HL-60/S4 treated with retinoic acid at 250 ng/mL for 4 days and 3 days (cell line): ENCODE results near the gene RNF126.

Experiments used
- in situ Hi-C: fragments of 300-500 bp; cut with MboI; formaldehyde crosslinking; loops from 2 replicates; pipeline ENCODE4 v1.7.0; 2022; ENCODE audit warnings: low sequenced_read_pairs

RNF126 gene

DNA sequence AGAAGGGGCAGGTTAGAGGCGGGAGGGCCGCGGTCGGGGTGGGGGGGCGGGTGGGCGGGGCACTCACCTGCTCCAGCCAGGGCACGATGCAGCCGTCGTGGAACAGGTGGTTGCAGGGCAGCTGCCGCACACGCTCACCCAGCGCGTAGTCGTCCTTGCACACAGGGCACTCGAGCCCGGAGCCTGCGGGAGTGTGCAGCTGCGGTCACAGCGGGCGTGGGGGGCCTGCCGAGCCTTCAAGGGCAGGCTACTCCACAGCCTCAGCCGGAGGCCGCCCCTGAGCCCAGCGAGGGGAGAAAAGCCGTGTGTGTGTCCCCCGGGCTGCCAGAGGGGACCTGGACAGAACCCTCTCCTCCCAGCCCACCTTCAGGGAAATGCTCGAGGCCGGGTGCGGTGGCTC is 14.7 kb downstream of the RNF126 start:
- in situ Hi-C loops, result no loop called here

DNA sequence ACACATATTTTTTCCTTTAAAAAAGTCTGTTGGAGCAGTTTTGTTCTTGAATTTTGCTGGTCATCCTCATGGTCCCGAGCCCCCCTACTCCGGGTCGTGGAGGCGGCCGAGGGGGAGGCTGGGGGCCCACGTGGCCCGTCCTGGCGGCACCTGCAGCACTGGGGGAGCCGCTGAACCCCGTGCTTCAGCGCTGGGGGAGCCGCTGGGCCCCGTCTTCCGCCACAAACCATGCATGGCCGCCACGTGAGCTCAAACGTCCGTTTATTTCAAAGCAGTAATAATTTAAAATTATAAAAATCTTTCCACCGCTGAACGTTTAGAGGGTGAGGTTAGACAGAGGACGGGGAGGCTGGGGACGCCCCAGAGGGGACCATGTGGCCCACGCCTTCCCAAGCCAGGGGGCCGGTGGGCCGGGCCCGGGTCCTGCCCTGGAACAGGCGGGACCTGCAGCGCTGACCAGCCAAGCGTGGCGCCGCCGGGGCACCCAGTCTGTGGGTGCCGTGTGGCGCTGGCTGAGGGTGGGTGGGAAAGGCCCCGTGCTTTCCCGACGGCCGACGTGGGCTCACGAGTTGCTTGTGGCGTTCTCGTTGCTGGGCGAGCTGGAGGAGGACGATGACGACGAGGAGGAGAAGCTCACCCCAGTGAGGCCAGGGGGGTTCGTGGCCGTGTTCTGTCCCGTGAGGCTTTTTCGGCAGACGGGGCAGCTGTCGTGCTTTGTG is 15.3 kb downstream of the RNF126 start:
- in situ Hi-C loops, result no loop called here

GRCh38 chr19:646779-647565 is 16.0 kb downstream of the RNF126 start:
- in situ Hi-C loops, result no loop called here

DNA sequence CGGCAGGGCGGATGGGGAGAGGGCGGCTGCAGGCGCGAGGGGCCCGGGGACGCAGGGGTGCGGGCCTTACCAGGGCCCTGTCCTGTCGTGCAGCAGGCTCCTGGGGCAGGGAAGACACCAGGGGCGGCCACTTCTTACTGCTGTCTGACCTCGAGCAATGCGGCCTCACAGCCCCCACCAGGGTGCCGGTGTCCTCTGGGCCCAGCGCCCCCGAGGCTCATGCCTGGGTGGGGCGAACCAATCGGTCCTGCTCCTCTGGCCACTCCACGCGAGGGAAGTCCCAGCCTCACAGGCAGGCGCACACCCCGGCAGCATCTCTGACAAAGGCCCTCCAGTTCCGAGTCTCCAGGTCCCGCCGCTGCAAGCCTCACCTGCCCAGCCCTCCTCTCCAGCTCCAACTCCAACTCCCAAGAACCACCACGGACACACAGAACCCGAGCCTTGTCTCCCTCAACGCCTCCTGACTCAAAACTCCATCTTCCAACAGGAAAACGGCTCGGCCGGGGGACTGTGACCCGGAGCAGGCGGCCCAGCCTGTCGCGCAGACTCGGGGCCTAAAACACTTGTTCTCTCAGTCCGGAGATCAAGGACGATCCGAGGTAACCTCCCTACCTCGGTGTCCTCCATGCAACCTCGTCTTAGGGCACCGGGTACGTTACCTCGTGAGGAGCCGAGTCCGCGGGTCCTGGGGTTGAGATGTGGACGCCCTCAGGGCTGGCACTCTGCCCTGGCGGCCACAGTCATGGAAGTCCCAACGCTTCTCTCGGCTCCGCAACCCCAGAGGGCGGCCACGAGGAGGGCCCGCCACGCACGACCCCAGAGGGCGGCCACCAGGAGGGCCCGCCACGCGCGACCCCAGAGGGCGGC is 16.9 kb downstream of the RNF126 start:
- in situ Hi-C loops, result no loop called here

DNA sequence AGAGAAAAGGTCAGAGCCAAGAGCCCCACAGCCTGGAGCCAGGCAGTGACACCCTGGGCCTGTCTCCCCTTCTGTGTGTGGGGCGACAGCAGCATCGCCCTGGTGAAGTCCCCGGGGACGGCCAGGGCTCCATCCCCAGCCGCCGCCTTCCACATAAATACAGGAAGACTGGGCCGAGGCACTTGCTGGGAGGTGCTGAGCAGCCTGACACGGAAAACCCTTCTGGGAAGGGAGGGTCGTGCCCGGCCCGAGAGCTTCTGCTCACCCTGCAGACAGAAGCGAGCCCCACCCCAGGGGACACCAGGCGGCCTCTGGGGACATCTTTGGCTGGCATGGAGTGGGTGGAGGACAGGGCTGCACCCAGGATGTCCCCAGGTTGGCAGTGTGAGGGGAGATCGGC is 18.2 kb downstream of the RNF126 start:
- in situ Hi-C loops, result no loop called here

- in situ Hi-C loops, result no loop called here
Observed at GRCh38 chr19:644363-644762, 18.7 kb downstream of the RNF126 start.

GRCh38 chr19:643736-644135 is 19.3 kb downstream of the RNF126 start:
- in situ Hi-C loops, result no loop called here

- in situ Hi-C loops, result no loop called here
Observed at GRCh38 chr19:642767-643727, 20.0 kb downstream of the RNF126 start.

DNA sequence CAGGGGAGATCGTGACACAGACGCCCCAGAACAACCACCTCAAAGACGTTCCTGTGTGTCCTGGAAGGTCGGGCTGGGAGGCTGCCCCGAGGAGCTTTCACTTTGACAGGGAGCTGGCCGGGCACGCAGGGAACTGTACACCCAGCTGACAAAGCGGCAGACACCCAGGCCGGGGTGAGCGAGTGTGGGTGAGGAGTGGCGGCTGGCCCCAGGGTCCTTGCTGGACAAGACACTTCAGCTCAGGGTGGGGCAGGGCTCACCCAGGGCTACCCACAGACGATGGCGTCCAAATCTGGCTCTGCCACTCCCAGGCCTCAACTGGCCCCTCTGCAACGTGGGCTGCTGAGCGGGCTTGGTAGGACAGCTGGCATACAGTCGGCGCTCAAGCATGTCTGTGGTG is 21.3 kb downstream of the RNF126 start:
- in situ Hi-C loops, result no loop called here

DNA sequence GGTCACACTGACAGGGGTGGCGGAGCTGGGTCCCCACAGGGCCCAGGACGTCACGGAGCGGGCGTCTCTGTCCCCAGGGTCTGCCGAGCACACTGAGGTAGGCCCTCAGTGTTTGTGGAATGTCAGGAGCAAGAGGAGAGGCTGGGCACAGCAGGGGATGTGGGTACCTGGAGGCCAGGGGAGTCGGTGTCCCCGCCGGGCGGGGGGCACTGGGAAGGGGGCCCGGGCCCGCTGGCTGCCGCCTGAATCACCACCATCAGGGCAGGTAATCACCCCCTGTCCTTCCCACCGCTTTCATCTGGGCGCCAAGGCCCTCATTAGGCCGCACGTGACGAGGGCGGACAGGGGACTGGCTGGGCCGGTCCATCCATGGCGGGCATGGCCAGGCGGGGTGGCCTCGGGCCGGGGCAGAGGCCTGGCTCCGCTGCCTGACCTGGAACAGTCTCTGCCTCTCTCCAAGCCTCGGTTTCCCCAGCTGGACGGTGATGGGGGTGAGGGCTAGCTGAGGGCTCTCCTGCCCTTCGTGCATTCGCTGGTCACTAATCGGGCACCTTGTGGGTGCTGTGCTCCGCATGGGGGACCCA is 22.3 kb downstream of the RNF126 start:
- in situ Hi-C loops, result no loop called here

GRCh38 chr19:640161-640558 is 22.9 kb downstream of the RNF126 start:
- in situ Hi-C loops, result no loop called here

DNA sequence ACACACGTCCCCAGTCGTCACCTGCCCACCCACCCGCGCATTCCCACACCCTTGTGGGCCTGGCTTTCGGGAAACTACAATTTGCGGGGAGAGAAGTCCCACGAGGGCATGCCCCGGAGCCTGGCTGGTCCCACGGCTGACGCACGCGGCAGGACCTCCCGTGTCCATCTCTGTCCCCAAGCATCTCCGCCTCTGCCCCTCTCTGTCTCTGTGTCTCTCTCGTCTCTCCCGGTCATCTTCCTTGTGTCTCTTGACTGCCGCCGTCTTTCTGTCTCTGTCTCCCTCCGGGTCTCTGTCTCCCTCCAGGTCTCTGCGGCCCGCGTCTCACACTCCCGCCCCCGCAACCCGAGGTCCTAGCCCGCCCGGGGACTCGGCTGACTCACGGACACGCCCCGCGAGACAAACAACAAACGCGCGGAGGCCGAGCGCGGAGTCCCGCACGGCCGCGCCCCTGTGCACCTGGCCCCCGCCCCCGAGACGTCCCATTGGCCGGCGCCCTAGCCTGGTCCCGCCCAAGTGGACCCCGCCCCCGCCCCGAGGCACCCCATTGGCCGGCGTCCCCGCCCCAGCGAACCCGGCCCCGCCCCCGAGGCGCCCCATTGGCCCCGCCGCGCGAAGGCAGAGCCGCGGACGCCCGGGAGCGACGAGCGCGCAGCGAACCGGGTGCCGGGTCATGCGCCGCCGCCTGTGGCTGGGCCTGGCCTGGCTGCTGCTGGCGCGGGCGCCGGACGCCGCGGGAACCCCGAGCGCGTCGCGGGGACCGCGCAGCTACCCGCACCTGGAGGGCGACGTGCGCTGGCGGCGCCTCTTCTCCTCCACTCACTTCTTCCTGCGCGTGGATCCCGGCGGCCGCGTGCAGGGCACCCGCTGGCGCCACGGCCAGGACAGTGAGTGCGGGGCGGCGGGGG is 23.5 kb downstream of the RNF126 start, which contains the start of gene FGF22:
Gene FGF22, plus strand, starts transcription at position 627 of the 908 bp plus-strand sequence. Its CDS starts 47 bp downstream, at position 674.
- in situ Hi-C loops, result no loop called here

DNA sequence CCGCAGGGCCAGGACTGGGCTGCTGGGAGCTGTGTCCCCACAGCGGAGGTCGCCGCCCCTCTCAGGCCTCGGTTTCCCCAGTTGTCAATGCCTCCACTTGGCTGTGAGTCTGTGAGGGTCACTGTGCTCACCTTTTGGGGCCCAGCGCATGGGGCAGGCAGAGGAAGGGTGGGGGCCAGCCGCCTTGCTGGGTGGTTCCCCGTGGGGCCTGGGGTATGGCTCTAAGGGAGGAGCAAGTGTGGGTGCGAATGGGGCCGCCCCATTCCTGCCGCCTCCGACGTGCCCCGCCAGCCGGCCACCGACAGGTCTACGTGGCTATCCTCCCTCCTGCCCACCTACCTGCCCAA is 24.1 kb downstream of the RNF126 start:
- in situ Hi-C loops, result no loop called here

GRCh38 chr19:634975-635652 is 27.9 kb downstream of the RNF126 start:
- in situ Hi-C loops, result no loop called here

DNA sequence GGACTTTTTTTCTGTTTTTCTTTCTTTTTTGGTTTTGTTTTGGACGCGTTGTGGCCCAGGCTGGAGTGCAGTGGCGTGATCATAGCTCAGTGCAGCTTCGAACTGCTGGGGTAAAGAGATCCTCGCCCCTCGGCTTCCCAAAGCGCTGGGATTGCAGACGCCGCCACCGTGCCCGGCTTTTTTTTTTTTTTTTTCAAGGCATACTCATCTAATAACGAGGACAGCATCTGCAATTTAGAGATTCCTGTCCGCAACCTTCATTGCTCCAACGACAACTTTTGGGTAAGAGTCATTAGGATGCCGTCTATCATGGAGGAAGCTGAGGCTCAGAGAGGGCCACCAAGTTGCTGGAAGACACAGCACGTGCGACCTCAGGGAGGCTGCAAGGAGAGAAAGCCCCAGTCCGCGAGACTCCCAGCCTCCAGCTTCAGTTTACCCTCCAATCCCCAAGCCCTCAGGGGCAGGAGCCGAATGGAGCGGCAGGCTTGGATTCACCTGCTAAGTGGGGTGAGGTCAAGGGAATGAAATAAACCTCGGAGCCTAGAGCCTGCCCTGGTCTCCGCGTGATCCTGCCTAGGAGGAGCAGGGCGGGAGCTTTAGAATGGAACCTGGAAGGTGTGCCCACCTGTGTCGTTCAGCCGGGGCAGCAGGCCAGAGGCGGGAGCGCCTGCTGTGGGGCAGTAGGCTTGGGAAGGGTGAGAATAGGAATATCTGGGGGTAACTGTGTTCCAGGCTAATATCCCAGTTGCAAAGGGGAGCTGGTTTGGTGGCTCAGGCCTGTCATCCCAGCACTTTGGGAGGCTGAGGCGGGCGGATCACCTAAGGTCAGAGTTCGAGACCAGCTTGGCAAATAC is 29.0 kb downstream of the RNF126 start:
- in situ Hi-C loops, result no loop called here

DNA sequence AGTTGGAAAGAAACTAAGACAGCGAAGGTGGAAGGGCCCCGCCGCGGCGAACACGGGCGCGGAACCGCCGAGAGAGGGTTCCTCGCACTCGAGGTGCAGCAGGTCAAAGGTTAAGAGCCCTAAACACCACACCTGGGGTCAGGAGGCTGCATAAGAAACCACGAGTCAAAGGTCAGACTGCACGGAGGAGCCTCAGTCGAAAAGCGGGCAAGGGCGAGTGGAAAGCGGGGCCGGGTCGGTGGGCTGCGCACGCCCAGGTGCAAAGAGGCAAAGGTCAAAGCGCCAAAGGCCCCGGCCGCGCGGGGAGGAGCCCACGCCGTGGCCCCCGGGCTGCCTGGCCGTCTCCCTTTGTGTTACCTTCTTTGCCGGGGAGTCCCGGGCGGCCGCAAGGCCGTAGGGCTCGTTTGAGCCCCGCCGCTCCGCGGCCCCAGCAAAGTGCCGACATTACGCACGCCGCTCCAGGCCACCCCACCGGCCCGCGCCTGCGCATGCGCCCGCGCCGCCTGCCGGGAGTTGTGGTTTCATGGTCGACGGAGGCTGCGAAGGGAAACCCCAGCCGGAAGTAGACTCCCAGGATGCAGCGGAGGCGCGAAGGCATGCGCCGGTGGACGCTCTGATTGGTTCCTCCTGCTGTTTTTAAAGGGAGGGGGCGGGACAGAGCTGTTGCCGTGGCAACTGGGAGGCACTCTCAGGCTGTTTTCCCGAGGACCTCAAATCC is 29.8 kb downstream of the RNF126 start, which contains the start of gene POLRMT:
Gene POLRMT, minus strand, starts transcription at position 470 of the 718 bp plus-strand sequence. Its CDS starts 25 bp downstream, at position 445.
- in situ Hi-C loops, result no loop called here
